ENCODE measurements around the gene NAAA.
"Not testable (repeated sequence)": the region's sequence is repeated elsewhere in the genome, so short reads cannot be mapped to it uniquely, and the experiment has no call there.

NAAA gene

DNA sequence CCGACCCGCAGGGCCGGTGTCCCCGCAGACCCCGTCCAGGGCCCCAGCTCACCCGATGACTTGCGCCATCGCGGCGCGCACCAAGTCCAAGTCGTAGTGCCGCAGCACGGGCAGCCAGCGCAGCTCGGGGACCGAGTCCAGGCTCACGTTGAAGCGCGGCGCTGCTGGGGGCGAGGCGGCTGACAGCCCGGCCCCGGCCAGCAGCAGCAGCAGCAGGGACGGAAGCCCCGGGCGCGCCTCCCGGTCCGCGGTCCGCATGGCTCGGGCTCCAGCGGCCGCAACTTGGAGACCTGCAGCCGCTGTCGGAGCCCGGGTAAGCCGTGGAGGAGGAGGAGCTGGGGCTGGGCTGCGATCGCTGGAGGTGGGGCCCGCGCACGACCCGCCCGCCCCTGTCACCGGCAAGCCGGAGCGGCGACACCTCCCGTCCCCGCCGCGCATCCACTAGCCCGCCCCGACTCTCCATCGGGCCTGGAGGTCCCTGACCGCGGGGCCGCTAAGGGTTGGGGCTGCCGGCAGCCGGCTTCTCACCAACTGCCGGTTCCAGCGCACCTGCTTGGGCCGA lies at the start of gene NAAA:
Gene NAAA, minus strand, starts transcription at position 322 of the 562 bp plus-strand sequence. Its CDS starts 64 bp downstream, at position 258.
- DNase-seq: peak; percentile 65 to 91 (median 84)

DNA sequence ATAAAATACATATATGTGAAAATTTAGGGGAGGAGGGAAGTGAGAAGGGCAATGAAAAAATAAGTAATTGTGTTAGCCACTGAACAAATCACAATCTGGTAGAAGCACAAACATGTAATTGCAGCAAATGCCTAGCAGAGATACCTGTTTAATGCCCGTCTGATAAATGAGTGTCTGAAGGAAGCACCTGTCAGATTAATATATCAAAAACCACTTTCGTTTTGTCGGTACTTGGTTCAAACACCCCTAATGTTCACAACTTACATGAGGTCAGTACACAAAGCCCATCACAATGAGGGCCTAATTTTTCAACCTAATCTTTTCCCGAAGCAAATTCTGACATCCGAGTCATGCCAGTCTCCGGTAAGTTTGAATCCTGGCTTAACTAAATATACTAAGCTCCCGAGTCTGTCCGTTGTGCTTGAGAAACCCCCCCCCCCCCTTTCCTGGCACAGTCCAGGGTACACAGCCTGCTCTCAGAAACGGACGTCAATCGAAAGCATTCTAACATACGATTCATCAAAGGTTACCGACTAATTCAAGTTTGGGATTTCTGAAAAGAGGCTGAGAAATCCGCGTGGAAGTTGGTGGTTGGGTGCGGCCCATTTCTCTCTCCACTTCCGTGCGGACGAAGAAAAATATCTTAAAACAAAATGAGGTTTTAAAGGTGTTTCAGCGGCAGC lies 49.2 kb upstream of the NAAA start:
- no peak for DNase-seq

DNA sequence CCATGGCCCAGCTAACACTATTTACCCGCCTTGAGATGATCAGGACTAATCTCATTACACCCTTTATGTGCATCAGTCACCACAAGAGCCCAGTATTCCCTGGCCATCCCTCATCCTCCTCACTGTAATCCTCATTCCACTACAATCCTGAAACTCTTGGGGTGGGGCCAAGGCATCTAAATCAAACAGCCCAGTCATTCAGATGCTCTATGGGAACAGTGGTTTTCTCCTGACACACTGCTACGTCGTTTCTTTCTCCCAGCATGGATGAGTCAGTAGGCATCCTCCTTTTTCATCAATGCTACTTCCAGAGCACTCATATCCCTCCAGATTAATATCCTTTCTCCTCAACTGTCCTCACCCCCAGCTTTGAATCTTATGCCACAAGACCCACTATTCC lies 44.3 kb upstream of the NAAA start:
- DNase-seq: no peak

DNA sequence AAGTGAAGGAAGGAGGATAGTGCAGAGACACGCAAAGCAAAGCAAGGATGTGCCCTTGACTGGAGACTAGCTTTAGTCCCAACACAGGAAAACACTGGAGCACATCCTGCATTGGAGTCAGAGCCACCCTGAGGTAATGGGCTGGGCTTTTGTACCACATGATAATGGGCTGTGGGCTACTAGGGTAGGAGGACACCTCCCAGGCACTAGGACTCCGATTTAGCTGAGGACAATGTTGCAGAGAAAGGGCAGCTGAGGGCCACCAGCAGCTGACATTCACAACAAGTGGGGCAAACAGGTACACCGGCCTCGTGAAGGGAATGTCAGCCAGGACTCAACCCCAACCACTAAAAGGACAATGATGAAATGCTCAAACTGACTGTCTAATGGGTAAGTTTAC lies 39.8 kb upstream of the NAAA start:
- no peak for DNase-seq

DNA sequence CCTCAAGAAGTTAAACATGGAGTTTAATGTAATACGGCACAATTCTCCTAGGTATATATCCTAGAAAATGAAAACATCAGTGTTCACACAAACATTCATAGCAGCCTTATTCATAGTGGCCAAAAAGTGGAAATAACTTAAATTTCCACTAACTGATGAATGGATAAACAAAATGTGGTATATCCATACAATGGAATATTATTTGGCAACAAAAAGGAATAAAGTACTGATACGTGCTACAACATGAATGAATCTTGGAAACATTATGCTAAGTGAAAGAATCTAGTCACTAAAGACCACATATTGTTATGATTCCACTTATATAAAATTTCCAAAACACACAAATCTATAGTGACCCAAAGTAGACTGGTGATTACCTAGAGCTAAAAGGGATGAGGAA lies 35.4 kb upstream of the NAAA start:
- DNase-seq: no peak

DNA sequence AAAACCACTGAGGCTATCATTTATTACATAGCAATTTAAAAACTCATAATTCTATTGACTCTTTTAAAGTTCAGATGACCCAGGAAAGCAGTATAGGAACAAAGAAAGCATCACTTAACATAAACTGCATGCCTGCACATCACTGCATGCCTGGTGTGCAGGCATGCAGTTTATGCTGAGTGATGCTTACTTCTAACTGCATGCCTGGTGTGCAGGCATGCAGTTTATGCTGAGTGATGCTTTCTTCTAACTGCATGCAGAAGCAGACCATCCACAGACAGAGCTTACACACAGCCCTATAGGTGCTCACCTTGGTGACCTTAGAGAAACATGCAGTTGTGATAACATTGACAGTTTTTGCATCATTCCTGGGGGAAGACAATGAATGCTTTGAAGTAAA lies 33.0 kb upstream of the NAAA start:
- no peak for DNase-seq

DNA sequence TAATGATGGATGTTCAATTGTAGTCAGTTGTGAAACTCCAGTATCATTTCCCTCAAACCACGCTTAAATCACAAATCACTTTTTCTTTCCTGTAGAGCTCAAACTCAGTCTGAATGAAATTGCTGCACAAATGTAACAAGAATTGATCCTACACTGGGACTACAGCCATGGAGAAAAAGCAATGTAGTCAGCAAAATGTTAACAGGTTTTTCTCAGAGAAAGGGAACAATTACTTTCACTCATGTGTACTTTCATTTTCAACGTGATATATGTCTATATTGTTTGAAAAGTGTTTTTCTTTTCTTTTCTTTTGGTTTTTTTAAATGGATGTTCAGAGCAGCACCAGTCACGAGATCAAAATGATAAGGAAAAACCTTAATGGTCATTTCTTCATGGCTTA lies 27.3 kb upstream of the NAAA start:
- DNase-seq: no peak

DNA sequence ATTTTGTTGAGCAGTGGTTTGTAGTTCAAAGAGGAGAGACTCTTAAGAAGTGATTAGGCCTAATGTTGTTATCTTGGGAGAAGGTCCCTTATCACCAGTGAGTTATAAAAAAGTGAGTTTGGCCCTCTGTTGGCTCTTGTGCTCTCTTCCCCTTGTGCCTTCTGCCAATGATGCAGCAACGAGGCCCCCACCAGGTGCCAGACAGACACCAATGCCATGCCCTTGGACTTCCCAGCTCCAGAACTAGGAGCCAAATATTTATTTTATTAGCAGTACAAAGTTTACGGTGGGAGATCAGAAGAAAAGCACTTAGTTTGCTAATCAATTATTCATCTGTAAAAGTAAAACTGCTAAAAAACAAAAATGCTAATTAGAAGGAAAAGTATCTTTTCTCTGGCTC lies 22.7 kb upstream of the NAAA start:
- DNase-seq: no peak

DNA sequence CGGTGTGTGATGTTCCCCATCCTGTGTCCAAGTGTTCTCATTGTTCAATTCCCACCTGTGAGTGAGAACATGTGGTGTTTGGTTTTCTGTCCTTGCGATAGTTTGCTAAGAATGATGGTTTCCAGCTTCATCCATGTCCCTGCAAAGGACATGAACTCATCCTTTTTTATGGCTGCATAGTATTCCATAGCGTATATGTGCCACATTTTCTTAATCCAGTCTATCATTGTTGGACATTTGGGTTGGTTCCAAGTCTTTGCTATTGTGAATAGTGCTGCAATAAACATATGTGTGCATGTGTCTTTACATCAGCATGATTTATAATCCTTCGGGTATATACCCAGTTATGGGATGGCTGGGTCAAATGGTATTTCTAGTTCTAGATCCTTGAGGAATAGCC lies 21.3 kb upstream of the NAAA start:
- not testable (repeated sequence) for DNase-seq

DNA sequence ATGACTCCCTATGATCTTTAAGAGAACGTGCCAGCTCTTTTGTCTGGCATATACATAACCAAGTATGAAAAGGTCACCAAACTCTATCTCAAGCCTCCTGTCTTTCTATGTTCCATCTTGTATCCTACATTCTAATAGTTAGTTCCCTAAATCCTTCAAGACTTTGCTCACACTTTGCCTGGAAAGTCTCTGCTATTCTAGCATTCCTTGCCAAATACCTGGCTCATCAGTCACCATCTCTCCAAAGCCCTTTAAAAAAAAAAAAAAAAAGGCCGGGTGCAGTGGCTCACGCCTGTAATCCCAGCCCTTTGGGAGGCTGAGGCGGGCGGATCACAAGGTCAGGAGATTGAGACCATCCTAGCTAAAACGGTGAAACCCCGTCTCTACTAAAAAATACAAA lies 17.7 kb upstream of the NAAA start:
- DNase-seq: not testable (repeated sequence)

DNA sequence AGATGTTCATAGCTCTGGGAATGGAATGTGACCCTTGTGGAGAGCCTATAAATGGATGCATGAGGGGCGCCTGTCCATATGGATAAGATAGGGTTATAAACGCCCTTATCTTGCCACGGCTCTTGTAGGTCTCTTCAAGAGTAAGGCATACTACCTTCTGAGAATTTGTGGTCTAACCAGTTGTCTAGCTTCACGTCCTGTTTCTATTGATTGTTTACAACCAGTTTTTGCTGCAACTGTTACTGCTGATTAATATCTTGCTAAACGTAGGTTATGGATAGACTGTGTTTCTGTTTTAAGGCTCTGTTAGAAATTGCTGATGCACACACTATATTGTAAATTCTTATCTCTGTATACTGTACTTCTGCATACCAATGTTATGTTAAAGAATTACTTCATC lies 14.0 kb upstream of the NAAA start:
- not testable (repeated sequence) for DNase-seq

DNA sequence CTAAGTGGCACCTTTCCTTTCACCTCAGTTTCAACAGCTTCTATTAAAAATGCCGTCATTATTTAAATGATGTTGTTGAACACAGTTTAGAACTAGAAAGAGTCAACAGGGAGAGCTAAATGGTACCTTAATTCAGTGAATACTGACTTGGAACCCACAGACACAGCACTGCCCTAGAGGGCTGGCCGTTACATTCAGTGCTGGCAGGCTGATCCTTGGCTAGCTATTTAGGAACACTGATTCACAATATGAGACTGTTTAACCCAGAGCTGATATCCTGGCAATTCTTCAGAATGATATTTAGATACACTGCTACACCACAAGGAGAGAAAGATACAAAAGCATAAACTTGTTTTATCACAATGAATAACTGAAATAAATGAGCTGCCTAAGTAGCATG lies 12.7 kb upstream of the NAAA start:
- DNase-seq: no peak

DNA sequence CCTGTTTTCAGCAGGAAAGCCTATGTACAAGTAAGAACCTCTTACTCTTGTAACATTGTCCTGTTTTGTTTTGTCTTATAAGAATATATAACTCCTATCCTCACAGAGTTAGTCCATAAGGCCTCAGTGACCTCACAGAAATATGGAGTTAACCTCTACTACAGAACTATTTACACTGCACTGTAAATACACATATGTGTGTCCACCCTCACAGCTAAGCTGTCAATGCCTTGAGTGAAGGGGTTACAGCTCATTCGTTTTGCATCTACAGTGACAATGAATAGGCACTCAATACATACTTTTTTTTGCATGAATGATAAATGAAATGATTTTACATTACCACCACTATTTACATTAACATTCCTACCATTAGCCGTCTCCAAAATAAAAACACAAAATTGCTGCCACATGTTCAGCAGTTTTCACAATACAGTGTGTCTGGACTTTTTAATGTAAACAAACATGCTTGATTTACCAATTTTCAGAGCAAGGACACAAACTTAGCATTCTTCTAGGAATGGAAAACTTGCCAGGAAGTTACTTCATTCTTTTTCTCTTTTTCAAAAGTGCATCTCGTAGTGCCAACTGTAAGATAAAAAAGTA lies 9.5 kb upstream of the NAAA start:
- DNase-seq: no peak

DNA sequence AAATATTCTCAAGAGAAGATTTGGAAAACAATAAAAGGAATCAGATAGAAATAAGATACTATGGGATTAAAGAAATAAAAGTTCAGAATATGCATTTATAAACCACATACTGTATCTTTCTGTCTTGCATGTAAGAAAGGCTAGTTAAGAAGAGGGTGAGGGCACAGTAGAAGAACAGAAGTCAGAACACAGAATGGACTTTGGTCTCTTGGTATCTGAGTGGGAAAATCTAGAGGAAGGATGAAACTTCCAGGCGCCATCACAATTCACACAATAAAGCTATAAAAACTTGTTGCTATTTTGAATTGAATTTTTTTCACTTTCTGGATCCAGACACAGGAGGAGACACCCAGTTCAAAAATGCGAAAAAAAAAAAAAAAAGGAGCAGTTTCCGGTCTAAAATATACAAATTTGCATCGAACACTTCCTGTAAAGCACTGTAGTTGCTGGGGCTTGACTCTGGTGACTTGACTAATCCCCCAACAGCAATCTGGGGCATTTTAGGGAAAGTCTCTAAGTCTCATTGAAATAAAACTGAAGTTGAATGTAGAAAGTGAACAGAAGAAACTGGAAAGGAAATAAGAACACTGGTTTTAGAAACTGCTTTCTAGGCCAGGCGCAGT lies 8.1 kb upstream of the NAAA start:
- DNase-seq: peak in 2 of 3 donors; percentile 10 to 27

DNA sequence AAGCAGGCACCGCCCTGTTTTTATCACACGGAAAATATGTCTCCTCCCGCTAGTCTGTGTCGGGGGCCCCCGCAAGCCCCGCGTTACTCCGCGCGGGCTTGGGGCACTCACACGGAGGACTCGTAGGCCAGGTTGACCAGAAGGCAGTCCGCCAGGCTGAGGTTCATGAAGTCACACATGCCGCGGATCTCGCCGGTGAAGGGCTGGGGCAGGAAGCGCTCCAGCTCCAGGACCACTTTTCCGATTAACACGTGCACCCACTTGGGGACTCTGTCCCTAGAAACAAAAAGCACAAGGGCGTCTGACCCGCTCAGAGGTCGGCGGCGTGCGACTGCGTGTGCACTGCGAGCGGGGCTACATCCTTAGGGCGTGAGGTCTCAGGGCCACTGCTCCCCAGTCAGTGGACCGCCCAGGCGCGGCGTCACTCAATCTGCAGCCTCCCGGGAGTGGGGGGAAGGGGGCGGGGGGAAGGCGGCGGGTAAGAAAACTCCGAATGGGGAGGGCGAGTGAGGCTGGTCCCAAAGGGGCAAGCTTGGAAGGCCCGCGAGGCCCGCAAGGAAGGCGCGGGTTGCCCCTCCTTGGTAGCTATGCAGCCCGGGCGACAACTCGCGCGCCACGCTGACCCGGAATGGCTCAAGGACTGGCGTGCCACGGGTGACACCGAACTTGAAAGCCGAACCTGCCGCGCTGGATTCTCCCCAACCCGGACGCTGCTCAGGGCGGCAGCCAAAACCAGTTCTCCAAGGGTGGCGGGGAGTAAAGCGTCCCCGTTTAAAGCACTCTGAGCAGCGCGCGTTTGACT lies 722 bp downstream of the NAAA start:
- peak; percentile 70 to 87 (median 81) for DNase-seq

DNA sequence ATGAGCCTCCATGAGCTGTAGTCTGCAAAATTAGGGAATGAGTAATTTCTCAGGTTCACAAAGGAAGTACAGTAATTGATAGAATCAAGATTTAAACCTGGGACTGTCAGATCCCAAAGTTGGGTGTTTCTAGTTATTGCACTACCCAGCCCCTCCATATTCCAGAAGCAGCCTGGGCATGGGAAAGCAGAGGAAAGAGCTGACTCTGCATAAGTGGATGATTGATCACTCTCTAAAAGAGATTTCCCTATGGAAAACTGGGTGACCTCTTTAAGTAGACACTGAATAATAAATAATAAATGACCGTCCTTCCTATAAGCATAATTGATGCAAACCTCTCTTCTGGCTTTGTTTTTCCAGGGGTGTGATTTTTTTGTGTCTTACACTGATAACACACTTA lies 5.2 kb downstream of the NAAA start:
- DNase-seq: peak in 1 of 3 donors; percentile 8

DNA sequence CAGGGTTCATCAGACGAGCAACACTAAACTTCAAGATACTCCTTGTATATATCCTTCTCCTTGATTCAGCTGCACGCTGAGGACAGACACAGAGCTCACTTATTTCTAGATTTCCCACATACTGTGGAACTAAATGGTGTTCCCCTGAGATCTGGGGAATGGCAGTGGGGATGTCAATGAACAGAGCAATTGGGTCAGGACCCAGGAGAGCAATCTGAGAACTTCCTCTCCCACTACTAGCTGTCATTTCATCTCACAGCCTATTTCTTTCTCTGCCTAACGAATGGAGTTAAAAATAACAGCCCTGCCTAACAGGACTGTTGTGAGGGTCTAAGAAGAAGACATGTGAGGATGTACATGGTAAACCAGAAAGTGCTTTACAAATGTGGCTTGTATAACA lies 10.7 kb downstream of the NAAA start:
- peak in 1 of 3 donors; percentile 11 for DNase-seq

DNA sequence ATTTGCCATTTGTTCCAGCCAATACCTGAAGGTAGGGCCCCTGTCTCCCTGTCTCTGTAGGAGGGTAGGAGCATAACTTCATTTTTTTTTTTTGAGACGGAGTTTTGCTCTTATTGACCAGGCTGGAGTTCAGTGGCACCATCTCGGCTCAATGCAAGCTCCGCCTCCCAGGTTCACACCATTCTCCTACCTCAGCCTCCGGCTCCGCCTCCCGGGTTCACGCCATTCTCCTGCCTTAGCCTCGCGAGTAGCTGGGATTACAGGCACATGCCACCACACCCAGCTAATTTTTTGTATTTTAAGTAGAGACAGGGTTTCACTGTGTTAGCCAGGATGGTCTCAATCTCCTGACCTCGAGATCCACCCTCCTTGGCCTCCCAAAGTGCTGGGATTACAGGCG lies 15.9 kb downstream of the NAAA start:
- DNase-seq: peak in 1 of 3 donors; percentile 1

DNA sequence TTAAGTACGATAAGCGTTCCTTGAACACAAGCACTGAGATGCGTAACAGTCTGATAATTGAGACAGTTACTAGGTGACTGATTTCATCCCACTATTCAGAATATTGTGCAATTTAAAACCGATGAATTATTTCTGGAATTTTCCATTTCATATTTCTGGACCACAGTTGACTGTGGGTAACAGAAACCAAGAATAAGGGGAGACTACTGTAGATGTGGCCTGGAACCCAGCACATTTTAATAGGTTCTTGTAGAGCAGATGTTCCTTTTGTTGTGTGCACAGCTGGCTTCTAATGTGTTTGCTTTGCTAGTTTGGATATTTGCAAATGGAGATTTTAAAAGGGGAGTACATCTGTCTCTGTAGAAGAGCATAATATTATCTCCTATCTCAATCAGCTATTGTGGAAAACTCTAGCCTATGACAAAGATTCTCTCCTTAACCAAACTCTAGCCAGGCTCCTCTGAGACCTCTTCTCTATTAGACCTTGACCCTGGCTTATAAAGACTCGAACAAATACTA lies 16.4 kb downstream of the NAAA start:
- no peak for DNase-seq

DNA sequence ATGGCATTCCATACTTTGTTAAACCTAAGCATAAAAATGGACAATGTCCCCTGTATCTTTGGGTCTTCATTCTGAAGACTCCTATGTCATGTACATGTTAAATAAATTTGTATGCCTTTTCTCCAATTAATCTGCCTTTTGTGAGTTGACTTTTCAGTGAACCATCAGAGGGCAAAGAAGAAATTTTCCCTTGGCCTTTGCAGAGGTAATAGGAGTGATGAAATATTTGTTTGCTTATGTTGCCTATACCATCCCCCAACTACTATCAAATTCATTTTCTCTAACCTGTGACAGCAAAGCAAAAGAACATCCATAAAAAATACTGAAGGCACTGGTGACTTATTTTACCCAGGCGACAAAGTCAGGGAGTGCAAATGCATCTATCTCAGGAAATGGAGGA lies 18.2 kb downstream of the NAAA start:
- no peak for DNase-seq

DNA sequence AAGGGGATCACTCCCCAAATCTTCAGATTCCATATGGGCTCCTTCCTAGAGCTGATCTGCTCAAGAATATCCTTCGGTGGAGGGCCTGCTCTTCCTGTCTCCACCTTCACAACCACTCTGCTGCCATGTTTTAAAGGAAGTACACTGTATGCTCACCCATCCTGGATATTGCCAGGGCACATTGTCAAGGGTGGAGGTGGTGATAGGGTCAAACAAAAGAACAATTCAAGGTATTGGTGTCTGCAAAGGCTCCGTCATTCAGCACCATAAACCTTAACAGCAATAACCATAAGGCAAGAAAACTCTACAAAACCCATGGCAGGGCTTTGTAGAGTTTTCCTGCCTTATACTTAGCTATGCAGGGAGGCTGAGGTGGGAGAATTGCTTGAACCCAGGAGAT lies 18.9 kb downstream of the NAAA start:
- DNase-seq: no peak

DNA sequence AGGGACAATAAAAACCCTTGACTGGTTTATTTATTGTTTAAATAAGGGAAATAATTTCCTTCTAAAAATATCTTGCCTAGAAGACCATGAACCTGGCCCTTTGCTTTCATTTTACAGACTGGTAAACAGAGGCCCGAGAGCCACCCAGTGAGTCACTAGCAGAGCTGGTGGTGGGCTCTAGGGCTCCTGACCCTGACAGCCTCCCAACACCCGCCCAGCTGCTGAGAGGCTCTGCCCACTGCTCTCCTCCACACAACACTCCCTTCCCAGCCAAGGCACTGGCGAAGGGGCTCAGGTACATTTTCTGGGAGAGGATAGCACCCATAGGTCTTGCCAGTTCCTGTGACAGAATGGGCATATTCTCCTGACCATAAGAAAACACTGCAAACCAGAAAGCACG lies 20.5 kb downstream of the NAAA start:
- peak in 1 of 3 donors; percentile 13 for DNase-seq

DNA sequence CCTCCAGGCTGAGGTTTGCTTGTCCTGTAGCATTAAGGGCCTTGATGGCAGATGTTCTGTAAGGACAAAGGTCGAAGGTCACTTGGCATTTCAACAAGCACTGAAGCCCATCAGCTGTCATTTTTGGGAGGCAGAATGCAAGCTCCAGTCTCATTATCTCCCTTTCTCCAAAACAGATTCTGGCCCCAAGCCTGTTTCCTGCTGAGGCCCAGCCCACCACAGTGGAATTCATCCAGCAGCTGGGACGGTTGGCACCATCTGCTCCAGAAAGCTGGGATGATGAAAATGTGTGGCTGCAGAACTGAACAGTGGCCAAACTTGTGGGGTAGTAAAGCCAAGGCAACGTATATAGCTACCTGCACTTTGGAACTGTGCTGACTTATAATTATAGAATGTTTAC lies 20.9 kb downstream of the NAAA start:
- peak in 1 of 3 donors; percentile 12 for DNase-seq

Data from suppressor macrophage treated with lipopolysaccharide for 1 hour (primary cell).